ENCODE results near the gene SLC4A5.

The SLC4A5 gene

DNA sequence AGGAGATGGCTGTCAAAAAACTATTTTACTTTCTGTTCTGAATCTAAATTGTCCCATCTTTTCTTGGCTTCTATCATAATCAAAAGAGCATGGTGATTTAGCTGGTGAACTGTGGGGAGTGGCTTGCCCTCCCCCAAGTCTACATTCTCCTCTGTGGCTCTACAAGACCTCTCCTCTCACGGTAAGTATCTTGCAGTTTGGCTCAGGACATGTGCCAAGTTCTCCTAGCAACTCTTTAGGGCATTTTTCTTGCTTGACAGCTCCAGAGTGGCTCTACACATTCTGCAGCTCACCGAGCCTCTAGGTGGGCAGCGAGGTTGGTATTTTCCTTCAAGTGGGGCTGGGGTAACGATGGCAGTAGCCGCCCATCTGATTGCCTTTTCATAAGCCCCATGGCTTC is 29.1 kb downstream of the SLC4A5 start:
- DNase-seq (ENCODE audit: low read depth in 2 of 2): no peak

DNA sequence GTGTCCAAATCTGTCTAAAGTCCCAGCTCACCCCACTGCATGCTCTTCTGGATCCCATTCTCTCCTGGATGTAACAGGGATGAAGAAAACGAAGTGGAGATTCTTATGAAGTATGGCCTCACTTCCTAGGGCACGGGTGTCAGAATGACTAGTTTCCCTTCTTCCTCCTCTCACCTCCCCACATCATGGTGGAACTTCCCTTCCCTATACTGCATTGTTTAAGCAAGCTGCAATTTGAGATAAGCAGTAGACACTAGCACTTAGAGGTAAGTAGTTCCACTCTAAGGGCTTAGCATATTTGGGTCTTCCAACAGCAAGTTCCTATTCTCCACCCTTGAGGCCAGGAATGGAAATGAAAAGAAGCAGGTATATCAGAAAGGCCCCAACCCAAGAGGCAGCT is 29.7 kb downstream of the SLC4A5 start:
- DNase-seq (ENCODE audit: low read depth in 2 of 2): no peak

DNA sequence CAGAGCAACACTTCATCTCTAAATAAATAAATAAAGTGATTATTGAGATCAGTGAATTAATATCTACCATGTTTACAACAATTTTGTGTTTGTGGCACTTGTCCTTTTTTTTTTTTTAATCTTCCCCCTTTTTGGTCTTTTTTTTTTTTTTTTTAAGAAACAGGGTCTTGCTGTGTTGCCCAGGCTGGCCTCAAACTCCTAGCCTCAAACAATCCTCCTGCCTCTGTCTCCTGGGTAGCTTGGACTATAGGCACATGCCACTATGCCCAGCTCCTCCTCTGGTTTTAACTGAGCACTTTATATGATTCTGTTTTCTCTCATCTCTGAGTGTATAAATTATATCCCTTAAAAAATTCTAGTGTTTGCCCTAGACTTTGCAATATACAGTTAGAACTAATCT is 30.3 kb downstream of the SLC4A5 start:
- no peak for DNase-seq (ENCODE audit: low read depth in 2 of 2)

DNA sequence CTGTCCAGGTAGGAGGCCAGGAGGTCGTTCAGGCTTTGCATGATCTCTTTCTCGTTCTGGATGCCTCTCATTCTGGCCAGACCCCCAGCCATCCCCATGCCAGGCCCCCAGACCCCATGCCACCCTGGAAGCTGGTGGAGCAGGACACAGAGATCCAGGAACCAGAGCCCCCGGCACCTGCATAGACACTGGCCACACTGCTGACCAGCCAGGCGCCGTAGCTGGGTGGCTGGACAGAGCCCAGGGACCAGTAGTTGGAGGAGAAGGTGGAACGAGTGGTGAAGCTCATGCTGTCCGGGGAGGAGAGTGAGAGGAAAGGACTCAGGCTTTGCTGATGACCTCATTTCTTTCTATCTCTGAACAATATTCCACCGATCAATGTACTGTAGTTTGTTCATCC is 35.5 kb downstream of the SLC4A5 start:
- DNase-seq (ENCODE audit: low read depth in 2 of 2): no peak

DNA sequence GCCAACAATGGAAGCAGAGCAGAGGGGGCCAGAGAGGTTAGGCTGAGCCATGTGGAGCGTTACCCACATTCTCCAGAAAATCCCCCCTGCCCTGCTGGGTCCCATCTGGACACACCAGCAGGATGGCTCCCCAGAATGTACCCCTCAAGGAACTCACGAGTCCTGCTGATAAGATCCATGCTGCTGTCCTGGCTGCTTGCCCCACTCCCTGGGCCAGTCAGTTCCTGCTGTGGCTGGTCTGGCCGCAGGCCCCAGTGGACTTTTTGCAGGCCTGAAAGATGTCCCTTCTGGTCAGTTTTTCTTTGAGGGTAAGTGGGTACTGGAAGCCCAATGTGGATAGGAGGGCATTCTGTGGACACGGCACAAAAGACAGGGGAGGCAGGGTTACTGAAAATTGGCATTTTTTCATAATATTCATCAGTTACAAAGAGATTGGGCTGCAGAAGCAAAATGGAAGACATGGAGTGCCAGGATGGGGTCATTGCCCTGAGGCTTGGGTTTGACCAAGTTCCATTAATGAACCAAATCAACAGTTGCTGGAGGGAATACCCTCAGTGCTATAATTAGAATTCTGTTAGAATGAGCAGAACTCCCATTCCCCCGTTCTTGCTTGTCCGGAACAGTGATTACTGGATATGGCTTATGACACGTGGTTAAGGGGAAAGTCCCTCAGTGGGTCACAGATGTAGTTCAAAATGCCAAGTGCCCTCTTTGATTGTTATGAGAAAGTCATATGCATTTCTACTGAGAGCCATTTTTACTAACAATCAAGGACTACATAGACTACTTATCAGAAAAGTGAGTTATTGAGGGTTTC is 38.7 kb downstream of the SLC4A5 start:
- no peak for DNase-seq (ENCODE audit: low read depth in 2 of 2)

DNA sequence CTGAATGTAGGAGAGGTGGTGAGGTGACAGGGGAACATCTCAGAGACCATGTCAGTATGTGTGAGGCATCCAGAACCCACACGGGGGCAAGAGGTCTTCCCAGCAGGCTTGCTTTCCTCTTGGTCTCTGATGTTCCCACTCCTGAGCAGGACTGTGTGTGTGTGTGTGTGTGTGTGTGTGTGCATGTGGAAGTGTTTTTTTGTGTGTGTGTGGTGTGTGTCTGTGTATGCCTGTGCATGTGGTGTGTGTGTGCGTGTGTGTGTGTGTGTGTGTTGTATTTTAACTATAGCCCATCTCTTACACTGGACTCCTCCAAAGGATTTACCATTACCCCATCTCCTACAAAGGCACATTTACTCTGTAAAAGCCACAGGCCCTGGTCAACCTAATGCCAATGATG is 40.4 kb downstream of the SLC4A5 start:
- DNase-seq (ENCODE audit: low read depth in 2 of 2): no peak

DNA sequence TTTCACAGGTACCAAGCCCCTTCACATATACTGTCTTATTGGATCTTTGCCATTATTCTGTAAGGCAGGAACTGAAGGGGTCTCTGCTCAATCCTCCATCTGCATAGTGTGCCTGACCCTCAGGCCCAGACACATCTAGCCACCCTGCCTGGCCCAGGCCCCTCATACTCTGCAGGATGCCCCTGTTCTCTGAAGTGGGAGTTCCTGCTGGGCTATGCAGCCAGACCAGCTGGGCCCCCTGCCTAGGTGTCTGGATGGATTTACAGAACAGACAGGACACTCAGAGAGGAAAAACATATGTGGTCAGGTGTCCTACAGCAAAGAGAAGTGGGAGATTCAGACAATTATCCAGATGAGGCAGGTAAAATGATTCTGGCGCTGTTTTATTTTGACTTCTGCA is 42.0 kb downstream of the SLC4A5 start:
- DNase-seq (ENCODE audit: low read depth in 2 of 2): no peak

DNA sequence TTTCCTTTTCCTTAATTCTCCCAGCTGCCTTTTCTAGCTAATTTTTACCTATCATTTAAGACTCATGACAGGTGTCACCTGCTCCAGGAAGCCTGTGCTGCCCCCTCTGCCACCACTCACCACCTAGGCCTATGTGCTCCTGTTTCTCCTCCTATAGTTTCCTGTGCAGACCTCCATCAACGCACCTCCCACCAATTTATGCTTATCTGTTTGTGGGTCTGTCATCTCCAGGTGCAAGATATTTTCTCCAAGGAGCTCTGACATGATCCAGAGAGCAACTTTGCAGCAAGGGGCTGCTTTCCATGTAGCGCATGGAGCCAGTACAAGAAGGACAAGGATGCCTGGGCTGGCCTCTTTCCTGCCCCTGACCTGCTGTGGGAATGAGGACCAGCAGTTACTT is 42.7 kb downstream of the SLC4A5 start:
- DNase-seq (ENCODE audit: low read depth in 2 of 2): no peak

DNA sequence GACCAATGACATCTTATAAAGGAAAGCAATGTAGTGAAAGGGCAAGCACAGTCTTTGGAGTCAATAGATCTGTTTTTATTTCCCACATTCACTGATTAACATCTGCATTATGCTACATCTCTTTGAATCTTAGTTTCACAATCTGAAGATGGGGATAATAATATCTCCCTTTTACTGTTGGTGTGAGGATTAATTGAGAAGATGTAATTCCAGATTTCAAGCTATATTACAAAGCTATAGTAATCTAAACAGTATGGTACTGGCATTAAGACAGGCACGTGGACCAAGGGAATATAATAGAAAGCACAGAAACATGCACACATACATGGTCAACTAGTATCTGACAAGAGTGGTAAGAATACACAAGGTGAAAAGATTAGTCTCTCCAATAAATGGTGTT is 45.3 kb downstream of the SLC4A5 start:
- DNase-seq (ENCODE audit: low read depth in 2 of 2): no peak

DNA sequence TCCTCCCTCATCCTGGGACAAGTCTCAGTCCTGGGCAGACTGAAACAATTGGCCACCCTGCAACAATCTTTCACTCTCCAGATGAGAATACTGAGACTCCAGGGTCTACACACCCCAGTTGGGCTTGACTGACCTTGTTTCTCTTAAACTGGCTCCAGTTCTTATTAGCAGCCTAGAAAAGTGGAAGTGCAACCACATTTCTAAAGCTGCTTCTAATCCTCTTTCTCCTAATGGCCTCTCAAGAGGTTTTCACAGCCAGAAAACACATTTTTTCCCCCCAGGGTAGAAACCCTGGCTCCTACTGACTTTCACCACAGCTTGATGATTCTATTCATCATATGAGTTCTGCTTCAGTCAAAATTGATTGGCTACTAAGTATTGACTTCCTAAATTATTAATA is 45.8 kb downstream of the SLC4A5 start:
- no peak for DNase-seq (ENCODE audit: low read depth in 2 of 2)

DNA sequence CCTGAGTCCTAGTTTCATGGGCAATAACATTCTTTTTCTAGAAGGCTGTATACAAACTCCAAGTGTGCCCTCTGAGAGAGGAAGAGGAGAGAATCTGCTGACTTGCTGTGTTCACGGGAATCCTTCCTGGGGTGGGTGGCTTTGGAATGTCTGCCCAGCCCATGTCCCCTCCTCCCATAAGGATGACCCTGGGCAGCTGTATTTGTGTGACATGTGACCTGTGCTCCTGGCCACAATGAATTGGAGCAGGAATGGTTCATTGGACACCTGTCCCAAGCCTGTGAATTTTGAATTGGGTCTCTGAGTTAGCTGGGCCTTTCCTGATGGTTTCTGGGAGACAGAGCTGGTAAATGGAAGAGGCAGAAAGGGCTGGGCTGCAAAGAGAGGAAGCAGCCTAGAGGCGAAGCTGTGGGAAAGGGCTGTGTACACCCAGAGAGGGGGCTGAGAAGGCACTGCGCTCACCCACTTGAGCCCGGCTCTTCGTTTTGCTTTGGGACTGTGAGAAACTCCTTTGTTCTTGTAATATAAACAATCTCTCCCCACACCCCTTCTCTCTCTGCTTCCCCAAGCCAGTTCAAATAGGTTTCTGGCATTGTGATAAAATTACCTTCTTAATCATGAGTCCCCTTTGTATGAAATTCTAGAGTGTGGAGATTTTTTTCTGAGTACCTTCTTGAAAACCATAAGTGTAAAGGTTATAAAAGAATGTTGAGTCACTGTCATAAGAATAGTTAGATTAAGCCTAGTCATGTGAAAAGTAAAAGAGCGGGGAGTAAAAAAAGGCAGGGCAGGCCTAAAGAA is 49.8 kb downstream of the SLC4A5 start:
- no peak for DNase-seq (ENCODE audit: low read depth in 2 of 2)

DNA sequence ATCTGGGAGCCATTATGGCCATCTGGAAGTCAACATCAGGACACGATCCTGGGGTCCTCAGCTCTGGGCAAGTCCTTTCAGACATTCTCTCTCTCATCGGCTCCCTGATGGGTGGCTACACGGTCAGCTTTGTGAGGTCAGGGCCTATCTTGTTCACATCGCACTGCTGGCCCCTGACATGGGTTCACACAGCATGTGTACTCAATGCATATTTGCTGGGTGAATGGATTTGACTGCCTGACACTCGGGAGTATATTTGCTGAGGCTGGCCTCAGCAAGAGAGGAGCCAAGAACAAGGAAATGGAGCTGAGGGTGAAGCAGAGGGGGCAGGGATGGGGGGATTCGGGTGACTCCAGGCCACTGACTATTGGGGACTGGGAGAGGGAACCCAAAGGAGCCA is 50.5 kb downstream of the SLC4A5 start:
- DNase-seq (ENCODE audit: low read depth in 2 of 2): no peak

DNA sequence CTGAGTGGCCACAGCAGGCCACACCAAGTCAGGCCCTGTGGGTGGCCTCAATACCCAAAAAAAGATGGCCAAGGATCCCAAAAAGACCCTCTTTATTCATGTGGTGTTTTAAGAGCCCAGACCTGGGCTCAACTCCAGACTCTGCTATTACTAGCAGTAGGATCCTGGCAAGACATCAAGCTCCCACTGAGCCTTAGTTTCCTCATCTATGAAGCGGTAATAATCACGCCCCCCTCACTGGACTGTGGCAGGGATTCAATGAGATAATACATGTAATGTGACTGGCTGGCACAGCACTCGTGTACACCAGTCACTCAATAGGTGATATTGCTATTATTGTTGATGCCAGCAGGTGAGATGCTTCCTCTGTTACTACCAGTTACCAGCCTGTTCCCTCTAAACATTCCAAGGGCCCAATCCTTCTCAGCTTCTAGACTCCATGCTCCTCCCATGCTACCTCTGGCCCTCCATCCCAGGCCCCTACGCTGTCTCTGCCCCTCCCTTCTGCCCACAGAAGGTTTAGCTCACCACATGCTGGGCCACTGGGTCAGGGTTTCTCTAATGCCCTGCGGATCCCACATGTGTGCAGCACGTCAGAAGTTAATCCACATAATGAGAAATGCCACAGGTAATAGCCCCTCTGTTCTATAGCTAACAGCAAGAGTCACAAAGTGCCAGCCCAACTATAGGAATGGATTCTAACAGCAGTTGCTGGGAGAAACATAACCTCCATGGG is 51.2 kb downstream of the SLC4A5 start:
- DNase-seq (ENCODE audit: low read depth in 2 of 2): no peak

DNA sequence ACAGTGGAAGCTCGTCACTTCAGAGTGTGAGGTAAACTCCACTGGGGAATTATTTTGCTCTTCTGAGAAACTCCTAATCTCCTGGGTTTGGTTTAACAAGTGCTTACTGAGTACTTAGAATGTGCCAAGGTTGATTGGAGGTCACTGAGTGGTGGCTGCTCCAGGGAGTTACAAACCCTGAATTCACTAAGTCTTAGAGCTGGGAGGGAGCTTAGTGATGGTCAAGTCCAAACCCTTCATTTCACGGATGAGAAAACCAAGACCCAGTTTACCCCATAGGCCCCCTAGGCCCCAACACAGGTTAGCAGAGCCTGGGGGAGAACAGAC is 52.0 kb downstream of the SLC4A5 start:
- no peak for DNase-seq (ENCODE audit: low read depth in 2 of 2)

DNA sequence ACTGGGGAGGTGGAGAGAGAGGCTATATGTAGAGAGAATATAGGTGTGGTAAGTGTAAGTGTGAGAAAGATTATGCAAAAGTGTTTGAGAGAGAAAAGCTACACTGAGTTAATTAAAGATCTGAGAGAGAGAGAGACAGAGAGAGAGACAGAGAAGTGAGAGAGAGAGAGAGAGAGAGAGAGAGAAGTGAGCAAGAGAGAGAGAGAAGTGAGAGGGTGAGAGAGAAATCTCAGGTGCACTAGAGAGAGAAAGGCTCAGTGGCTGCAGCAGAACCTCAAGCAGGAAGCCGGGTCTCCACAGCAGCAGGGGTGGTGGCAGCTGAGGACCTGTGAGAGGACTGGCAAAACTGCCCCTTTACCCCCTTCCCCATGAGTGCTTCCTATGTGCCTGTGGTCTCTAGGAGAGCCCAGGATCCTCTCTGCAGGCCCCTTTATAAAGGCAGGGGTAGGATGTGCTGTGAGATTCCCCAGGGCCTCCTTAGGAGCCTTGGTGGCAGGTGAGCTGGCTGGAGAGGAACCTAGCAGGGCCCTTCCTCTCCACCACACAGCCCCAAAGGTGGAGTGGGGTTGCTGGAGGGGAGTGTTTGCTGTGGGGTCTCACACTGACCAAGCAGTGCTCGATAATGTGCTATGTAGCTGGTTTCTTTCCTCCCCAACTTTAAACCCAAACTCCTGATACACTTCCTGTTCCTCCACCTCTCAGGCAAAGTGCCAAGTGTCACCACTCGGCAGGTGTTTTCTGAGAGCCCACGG is 52.6 kb downstream of the SLC4A5 start:
- DNase-seq (ENCODE audit: low read depth in 2 of 2): no peak

DNA sequence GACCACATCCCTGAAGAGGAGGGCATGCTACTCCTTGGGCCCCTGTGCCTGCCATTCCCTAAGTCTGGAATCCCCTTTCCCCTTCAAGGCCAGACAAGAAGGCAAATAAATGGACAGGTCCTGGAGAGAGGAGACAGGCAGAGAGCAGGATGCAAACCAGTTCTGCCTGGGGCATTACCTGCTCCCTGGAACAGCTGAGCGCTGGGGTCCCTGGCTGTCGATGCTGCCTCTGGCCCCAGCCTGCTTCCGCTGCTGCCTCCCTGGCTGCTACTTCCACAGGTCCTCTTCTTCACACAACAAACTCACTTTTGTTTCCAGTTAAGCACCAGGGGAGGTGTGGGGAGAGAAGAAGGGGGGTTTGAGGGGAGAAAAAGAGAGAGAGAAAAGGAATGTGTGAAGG is 53.1 kb downstream of the SLC4A5 start:
- DNase-seq (ENCODE audit: low read depth in 2 of 2): no peak

DNA sequence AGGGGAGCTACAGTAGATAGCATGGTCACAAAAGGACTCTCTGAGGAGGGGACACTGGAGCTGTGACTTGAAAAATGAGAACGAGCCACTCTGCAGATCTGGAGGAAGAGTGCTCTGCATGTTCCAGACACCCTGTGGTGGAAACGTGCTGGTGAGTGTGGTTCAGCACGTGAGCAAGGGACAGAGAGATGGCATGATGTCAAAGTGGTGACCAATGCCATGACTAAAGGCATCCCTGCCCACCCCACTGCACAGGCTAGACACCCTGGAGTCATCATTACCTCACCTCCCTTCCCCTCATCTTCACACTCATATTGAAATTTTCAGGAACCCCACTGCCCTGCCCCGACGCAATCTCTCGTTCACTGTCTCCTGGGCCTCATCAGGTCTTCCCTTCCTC is 56.5 kb downstream of the SLC4A5 start:
- DNase-seq (ENCODE audit: low read depth in 2 of 2): no peak

DNA sequence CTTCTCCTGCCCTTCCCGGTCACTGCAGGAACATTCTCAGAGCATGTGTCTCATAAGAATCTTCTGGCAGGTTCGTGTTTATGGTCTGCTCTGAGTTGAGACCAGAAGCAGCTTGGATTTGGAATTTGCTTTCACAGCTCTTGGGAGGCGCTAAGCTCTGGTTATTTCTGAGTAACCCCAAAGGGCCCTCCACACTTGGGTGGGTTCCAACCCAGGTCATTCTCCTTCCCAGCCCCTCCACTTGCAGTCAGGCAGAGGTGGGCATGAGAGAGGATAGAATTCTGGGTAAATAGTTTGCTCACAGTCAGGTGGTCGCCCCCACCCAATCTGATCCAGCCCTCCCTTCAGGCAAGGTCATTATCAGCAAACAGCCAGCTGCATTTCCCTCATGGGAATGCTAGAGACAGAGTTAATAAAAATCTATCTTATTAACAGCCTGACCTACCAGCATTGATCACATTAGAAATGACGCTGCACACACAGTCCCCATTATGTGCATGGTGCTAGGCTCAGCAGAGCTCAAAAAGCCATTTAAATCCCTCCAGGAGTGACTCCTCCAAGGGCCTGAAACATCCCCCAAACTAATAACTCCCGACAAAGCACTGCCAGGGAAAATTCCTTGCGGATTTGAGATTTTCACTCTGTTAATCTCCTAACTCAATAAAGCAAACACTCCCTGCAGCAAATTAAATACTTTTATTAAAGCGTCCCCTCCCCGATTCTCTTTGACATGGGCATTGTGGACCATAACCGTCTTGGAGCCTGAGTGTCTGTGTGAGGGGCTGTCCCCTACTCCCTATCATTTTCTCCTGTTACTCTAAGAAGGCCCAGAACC is 61.9 kb downstream of the SLC4A5 start:
- no peak for DNase-seq (ENCODE audit: low read depth in 2 of 2)

DNA sequence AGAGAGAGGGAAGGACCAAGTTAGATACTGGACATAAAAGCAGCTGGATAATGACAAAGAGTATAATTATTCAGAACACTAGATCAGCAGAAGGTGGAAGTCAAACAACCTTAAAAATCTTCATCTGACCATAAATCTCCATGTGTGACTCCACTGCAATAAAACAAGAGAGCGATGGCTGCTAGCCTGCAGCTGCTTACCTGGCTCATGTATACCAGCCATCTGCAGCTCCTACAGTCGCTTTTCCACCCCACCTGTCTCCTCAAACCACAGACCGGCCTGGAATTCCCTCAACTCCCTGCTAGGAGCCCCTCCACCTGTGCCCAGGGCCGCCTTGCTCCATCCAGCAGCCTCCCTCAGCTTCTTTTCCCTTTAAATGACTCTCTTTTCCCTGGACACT is 64.5 kb downstream of the SLC4A5 start:
- no peak for DNase-seq (ENCODE audit: low read depth in 2 of 2)

DNA sequence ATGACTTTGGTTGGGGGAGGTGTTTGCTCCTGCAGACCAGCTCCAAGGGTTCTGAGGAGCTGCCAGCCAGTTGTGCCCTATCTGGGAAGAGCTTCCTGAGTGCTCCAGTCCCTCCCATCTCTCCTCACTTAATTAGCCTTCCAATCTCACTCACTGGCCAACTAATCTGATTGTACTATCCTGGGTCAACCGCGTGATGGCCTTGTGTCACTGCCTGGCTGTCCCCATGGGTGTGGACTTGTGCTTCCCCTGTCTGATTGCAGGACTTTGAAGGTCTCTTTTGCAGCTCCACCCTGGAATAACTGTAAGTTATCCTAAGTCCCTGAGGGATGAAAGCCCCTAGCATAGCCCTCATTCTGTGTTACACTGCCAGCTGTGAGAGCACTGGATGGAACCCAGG is 65.0 kb downstream of the SLC4A5 start:
- DNase-seq (ENCODE audit: low read depth in 2 of 2): no peak

DNA sequence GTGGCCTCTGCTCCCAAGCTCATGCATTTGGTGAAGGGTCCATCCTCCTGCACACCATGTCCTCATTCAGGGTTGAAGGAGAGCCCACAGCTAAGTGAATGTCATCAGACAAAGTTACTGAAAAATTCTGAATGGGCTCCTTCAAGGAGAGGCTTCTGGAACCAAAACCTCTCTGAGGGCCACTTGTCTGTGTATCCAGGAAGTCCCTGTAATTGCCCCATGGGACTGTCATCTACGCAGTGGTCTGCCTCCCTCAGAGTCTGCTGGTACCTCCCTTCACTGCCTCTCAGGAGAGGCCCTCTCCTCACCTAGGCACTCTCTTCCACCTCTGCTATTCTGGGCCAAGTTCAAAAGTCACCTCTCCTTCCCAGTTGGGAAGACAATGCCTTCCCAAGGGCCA is 68.0 kb downstream of the SLC4A5 start:
- no peak for DNase-seq (ENCODE audit: low read depth in 2 of 2)
